KG1 (cell line): Measurements from ENCODE around the gene GPRC6A.

Source experiments
- DNase-seq: peaks from one replicate; lab custom pipeline; 2025; lab: John Stamatoyannopoulos, UW

The GPRC6A gene

GRCh38 chr6:116779573-116780164, 49.2 kb downstream of the GPRC6A start:
- peak; percentile 21 for DNase-seq

- no peak for DNase-seq
Measured at GRCh38 chr6:116773886-116774285, 55.0 kb downstream of the GPRC6A start.

- DNase-seq = no peak
Measured at GRCh38 chr6:116772450-116772849, 56.4 kb downstream of the GPRC6A start.

GRCh38 chr6:116767715-116768114, 61.2 kb downstream of the GPRC6A start:
- no peak for DNase-seq

GRCh38 chr6:116766506-116767176, 62.2 kb downstream of the GPRC6A start:
- no peak for DNase-seq

GRCh38 chr6:116764961-116765841, 63.7 kb downstream of the GPRC6A start, which contains the start of gene FAM162B:
FAM162B (minus strand) TSS chr6:116765719; CDS start chr6:116765576, 143 bp downstream.
- DNase-seq = no peak

GRCh38 chr6:116764629-116764960, 64.3 kb downstream of the GPRC6A start:
- DNase-seq = no peak

GRCh38 chr6:116763906-116764628, 64.8 kb downstream of the GPRC6A start:
- DNase-seq = no peak

GRCh38 chr6:116763048-116763447, 65.8 kb downstream of the GPRC6A start:
- DNase-seq = no peak

- DNase-seq = no peak
Measured at GRCh38 chr6:116762235-116762634, 66.6 kb downstream of the GPRC6A start.

- no peak for DNase-seq
Measured at GRCh38 chr6:116761779-116762178, 67.1 kb downstream of the GPRC6A start.

- no peak for DNase-seq
Measured at GRCh38 chr6:116745176-116745575, 83.7 kb downstream of the GPRC6A start.
